Central memory CD8-positive, alpha-beta T cell (primary cell): ENCODE measurements around the gene TBXAS1.

Source experiments
- ATAC-seq: fragments of 150-1000 bp; cut with Tn5 transposase; replicated peaks from 2 replicates; pipeline ENCODE4 v1.10.0; 2022; ENCODE audit warnings: mild to moderate bottlenecking, moderate FRiP score, moderate number of reproducible peaks; ENCODE audit not compliant: poor library complexity, severe bottlenecking; ENCODE audit errors: extremely low read depth
- DNase-seq, 2 donors: peaks; one replicate each; pipeline ENCODE4 v3.0.0; 2021; ENCODE audit warnings: low spot score in 2 of 2
- H3K27ac Mint-ChIP-seq: one replicate; pipeline ENCODE4 v1.8.0; 2022; ENCODE audit warnings: low read depth, mild to moderate bottlenecking, moderate library complexity, mixed read lengths
- H3K27me3 Mint-ChIP-seq: one replicate; pipeline ENCODE4 v1.8.0; 2022; ENCODE audit warnings: mixed read lengths
- H3K36me3 Mint-ChIP-seq: one replicate; pipeline ENCODE4 v1.8.0; 2022; ENCODE audit warnings: mild to moderate bottlenecking, moderate library complexity, mixed read lengths; ENCODE audit not compliant: insufficient read depth
- H3K4me1 Mint-ChIP-seq: one replicate; pipeline ENCODE4 v1.8.0; 2022; ENCODE audit warnings: mixed read lengths
- H3K4me3 Mint-ChIP-seq: one replicate; pipeline ENCODE4 v1.8.0; 2022; ENCODE audit warnings: mild to moderate bottlenecking, moderate library complexity, mixed read lengths
- H3K9me3 Mint-ChIP-seq: one replicate; pipeline ENCODE4 v1.8.0; 2022; ENCODE audit warnings: mixed read lengths

TBXAS1 gene

GRCh38 chr7:139991911-139992310, 162.8 kb downstream of the TBXAS1 start:
- Mint-ChIP-seq H3K4me3 (no peak overlapping the region), H3K36me3 (no peaks in the 10 kb centered on the region), H3K4me1 (no peaks in the 10 kb centered on the region), H3K27me3 (peaks cover 15% of the 10 kb centered on the region), H3K27ac (no peak overlapping the region), H3K9me3 (no peaks in the 10 kb centered on the region)
- DNase-seq (no peak), ATAC-seq (no peak)

- Mint-ChIP-seq H3K27me3 (peaks cover 15% of the 10 kb centered on the region), H3K27ac (no peak overlapping the region), H3K9me3 (no peaks in the 10 kb centered on the region), H3K4me3 (no peak overlapping the region), H3K36me3 (no peaks in the 10 kb centered on the region), H3K4me1 (no peaks in the 10 kb centered on the region)
- DNase-seq (no peak), ATAC-seq (no peak)
Measured at GRCh38 chr7:139992353-139993044, 163.4 kb downstream of the TBXAS1 start.

DNA sequence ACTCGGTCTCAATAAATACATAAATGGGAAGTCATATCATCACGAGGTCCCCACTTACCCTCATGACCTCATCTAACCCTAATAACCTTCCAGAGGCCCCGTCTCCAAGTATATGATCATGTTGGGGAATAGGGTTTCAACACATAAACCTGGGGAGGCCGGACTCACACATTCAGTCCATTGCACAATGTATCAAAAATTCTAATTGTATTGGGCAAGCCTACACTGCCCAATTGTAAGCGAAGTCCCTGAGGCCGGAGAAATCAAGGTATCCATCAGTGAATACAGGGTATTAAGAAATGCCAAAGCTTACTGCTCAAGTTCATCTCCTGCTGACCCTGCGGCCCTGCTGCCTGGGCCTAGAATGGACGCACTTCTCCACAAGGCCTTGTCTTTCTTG, 164.1 kb downstream of the TBXAS1 start:
- ATAC-seq (no peak), DNase-seq (no peak)
- H3K36me3 Mint-ChIP-seq: no peaks in the 10 kb centered on the region
- no peaks in the 10 kb centered on the region for H3K4me1 Mint-ChIP-seq
- H3K4me3 Mint-ChIP-seq: no peak overlapping the region
- H3K9me3 Mint-ChIP-seq: no peaks in the 10 kb centered on the region
- no peak overlapping the region for H3K27ac Mint-ChIP-seq
- peaks cover 15% of the 10 kb centered on the region for H3K27me3 Mint-ChIP-seq

- H3K27me3 Mint-ChIP-seq: peaks cover 15% of the 10 kb centered on the region
- no peaks in the 10 kb centered on the region for H3K9me3 Mint-ChIP-seq
- H3K4me1 Mint-ChIP-seq: no peaks in the 10 kb centered on the region
- ATAC-seq: no peak
- DNase-seq: no peak
- H3K27ac Mint-ChIP-seq: peak overlapping the region; percentile 47
- no peak overlapping the region for H3K4me3 Mint-ChIP-seq
- no peaks in the 10 kb centered on the region for H3K36me3 Mint-ChIP-seq
Measured at GRCh38 chr7:139993592-139993991, 164.5 kb downstream of the TBXAS1 start.

DNA sequence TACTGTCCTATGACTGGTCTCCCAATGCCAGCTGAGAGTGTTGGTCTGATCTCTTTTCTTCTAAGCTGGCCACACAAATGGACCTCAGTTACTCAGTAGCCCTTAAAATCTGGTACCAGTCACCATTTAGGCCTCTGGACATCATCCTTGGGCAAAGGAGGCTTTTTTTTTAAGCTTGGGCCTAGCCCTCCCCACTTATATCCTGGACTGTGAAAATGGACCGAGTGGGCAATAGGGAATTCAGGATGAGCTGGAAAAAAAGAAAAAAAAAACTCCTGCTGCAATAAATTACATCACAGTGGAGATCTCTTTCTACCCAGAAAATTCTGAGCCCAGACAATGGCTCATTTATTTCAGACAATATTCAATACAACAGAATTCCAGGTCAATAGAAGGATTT, 165.3 kb downstream of the TBXAS1 start:
- no peaks in the 10 kb centered on the region for H3K9me3 Mint-ChIP-seq
- H3K27ac Mint-ChIP-seq: no peak overlapping the region
- DNase-seq (no peak), ATAC-seq (no peak)
- H3K36me3 Mint-ChIP-seq: no peaks in the 10 kb centered on the region
- no peak overlapping the region for H3K4me3 Mint-ChIP-seq
- no peaks in the 10 kb centered on the region for H3K4me1 Mint-ChIP-seq
- H3K27me3 Mint-ChIP-seq: peaks cover 15% of the 10 kb centered on the region

DNA sequence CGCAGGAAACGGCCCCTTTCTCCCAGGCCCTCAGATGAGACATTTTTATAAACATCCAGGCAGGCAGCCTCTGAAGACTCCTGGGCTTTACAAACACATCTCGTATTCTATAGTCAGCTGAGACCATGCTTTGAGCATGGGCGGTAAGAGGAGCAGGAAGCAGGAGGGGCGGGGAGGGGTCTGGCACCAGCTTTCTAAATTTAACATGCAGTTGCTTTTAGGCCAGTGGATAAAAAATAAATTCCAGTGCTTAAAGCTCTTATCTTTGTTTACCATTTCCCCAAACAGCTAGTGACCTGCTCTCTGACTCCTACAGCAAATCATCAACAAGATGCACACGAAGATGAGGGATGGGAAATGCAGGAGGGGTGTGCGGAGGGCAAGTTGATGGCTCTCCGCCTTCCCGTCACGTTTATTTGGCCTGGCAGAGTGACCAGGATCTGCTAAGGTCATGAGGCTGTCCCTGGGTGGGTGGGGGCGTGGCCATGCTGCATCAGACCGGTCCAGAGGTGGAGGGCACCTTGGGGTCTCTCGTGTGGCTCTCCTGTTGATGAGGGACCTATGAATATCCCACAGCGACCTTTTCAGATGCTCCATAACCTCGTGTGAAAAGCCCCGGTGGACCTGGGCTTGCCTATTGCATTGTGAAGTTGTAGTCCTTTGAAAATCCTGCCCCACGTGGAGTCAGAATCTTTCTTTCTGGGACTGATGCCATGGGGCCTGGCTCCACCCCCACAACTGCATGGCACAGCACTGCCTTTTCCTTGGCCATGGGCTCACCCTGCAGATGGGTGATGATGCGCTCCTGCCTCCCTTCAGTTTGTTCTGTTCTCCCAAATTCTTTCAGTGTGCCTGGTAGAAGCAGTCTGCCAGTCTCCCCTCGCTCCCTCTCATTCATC, 166.2 kb downstream of the TBXAS1 start:
- DNase-seq: no peak
- ATAC-seq: no peak
- Mint-ChIP-seq H3K36me3 (no peaks in the 10 kb centered on the region), H3K4me3 (no peak overlapping the region), H3K27ac (no peak overlapping the region), H3K27me3 (peaks cover 15% of the 10 kb centered on the region), H3K9me3 (no peaks in the 10 kb centered on the region), H3K4me1 (no peaks in the 10 kb centered on the region)

GRCh38 chr7:139998572-139998971, 169.5 kb downstream of the TBXAS1 start:
- peaks cover 15% of the 10 kb centered on the region for H3K27me3 Mint-ChIP-seq

GRCh38 chr7:139999516-139999915, 170.5 kb downstream of the TBXAS1 start:
- Mint-ChIP-seq H3K27me3 (peaks cover 15% of the 10 kb centered on the region), H3K27ac (no peak overlapping the region)

More at GRCh38 chr7:139998572-139998971, 169.5 kb downstream of the TBXAS1 start:
- Mint-ChIP-seq H3K4me3 (no peak overlapping the region), H3K9me3 (no peaks in the 10 kb centered on the region), H3K36me3 (no peaks in the 10 kb centered on the region), H3K27ac (no peak overlapping the region), H3K4me1 (no peaks in the 10 kb centered on the region)
- ATAC-seq: no peak
- DNase-seq: no peak

DNA sequence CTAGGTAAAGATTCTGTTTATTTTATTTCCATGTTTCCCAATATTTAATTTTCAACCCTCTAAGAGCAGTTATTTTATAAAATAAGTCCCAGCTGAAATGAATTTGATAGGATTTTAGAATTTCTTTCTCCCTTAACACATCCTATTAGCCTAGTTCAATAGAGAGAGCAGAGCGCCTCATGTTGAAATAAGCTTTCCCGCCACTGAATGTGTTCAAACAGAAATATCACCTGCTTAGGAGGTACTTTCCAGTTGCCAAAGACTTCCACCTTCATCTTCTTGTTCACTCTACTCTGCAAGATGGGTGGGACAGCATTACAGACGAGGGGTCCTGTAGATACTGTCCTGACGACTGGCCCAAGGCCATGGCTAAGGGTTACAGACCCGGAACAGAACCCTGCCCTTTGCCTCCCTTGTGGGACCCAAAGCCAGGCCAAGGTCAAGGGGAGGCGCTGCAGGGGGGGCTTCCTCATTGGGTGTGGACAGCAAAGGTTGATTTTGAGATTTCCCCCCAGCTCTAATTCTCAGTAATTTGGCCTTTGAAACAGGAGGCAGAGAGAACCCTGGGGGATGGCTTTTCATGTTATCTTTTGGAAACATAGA, 171.7 kb downstream of the TBXAS1 start:
- Mint-ChIP-seq H3K4me3 (no peak overlapping the region), H3K9me3 (no peaks in the 10 kb centered on the region), H3K27me3 (peaks cover 10% of the 10 kb centered on the region), H3K4me1 (no peaks in the 10 kb centered on the region), H3K36me3 (no peaks in the 10 kb centered on the region), H3K27ac (no peak overlapping the region)
- no peak for ATAC-seq
- DNase-seq: no peak

More at GRCh38 chr7:139999516-139999915, 170.5 kb downstream of the TBXAS1 start:
- ATAC-seq (no peak), DNase-seq (no peak)
- H3K9me3 Mint-ChIP-seq: no peaks in the 10 kb centered on the region
- no peaks in the 10 kb centered on the region for H3K36me3 Mint-ChIP-seq
- H3K4me1 Mint-ChIP-seq: no peaks in the 10 kb centered on the region
- no peak overlapping the region for H3K4me3 Mint-ChIP-seq

GRCh38 chr7:140003913-140004382, 174.9 kb downstream of the TBXAS1 start:
- Mint-ChIP-seq H3K4me1 (no peaks in the 10 kb centered on the region), H3K4me3 (no peak overlapping the region), H3K27me3 (no peaks in the 10 kb centered on the region), H3K36me3 (no peaks in the 10 kb centered on the region), H3K9me3 (no peaks in the 10 kb centered on the region), H3K27ac (no peak overlapping the region)
- ATAC-seq (no peak), DNase-seq (no peak)

DNA sequence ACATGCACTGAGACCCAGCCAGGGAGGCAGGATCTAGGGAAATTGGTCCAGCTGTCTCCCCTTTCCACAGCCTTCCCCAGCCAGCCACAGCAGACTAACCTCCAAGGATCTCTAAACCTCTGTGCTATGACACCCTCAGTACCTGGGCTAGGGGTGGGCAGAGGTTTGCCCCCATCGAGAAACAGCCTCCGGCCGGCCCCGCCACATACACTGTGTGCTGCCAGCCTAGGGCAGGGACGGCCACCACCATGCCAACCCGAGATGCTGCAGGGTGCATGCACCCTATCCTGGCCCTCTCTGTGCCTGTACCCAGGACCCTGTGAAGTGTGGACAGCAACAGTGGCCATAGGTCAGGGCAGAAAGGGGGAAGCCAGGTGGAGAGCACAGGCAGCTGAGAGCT, 175.6 kb downstream of the TBXAS1 start:
- no peaks in the 10 kb centered on the region for H3K27me3 Mint-ChIP-seq
- H3K4me1 Mint-ChIP-seq: no peaks in the 10 kb centered on the region
- no peaks in the 10 kb centered on the region for H3K9me3 Mint-ChIP-seq
- H3K4me3 Mint-ChIP-seq: no peak overlapping the region
- DNase-seq (no peak), ATAC-seq (no peak)
- no peaks in the 10 kb centered on the region for H3K36me3 Mint-ChIP-seq
- H3K27ac Mint-ChIP-seq: no peak overlapping the region

GRCh38 chr7:140005341-140005740, 176.3 kb downstream of the TBXAS1 start:
- no peak for DNase-seq
- Mint-ChIP-seq H3K27ac (no peak overlapping the region), H3K4me3 (no peak overlapping the region), H3K36me3 (no peaks in the 10 kb centered on the region), H3K4me1 (no peaks in the 10 kb centered on the region), H3K9me3 (no peaks in the 10 kb centered on the region), H3K27me3 (no peaks in the 10 kb centered on the region)
- no peak for ATAC-seq
